ENCODE measurements around the gene CDH4. TPM values are rescaled to one million over a fixed set of nuclear protein-coding genes. Genes with fewer than 3 reads are reported as not detected.

Gene CDH4
- total RNA-seq, 1 donor from 2014 or later: under 0.01 TPM

DNA sequence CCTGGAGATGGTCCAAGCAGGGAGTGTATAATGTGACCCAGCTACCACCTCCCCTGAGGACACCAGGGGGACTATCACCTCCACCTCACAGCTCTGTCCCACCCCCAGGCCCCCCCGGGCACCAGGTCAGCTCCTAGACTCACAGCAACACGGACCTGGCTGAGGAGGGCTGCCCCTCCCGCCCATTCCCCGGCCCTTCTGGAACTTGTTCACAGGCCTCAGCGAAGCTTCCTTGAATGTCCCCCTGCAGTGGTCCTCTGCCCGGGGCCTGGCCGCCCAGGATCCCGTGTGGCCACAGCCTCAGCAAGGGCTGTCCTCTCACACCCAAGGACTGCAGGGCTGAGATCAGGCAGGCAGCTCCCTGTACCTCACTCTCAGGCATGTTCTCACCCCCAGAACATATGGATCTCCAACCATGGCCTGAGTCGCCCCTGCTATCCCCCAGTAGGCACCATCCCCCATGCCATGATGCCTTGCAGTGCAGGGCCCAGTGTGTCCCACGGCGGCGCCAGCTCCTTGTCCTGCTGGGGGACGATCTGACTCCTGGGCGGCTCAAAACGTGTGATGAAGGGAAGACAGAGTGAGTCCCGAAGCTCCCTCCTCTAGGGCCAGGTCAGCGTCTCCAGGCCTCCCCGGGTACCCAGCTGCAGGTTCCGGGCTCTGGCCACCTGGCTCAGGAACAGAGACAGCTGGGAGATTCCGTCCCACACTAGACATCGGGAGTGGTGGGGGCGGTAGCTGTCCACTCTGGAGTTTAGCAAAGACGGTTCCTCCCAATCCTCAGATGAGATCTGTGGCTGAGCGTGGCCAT, 655.2 kb downstream of the CDH4 start:
- DNase-seq (ENCODE audit: low read depth in 2 of 2): no peak

DNA sequence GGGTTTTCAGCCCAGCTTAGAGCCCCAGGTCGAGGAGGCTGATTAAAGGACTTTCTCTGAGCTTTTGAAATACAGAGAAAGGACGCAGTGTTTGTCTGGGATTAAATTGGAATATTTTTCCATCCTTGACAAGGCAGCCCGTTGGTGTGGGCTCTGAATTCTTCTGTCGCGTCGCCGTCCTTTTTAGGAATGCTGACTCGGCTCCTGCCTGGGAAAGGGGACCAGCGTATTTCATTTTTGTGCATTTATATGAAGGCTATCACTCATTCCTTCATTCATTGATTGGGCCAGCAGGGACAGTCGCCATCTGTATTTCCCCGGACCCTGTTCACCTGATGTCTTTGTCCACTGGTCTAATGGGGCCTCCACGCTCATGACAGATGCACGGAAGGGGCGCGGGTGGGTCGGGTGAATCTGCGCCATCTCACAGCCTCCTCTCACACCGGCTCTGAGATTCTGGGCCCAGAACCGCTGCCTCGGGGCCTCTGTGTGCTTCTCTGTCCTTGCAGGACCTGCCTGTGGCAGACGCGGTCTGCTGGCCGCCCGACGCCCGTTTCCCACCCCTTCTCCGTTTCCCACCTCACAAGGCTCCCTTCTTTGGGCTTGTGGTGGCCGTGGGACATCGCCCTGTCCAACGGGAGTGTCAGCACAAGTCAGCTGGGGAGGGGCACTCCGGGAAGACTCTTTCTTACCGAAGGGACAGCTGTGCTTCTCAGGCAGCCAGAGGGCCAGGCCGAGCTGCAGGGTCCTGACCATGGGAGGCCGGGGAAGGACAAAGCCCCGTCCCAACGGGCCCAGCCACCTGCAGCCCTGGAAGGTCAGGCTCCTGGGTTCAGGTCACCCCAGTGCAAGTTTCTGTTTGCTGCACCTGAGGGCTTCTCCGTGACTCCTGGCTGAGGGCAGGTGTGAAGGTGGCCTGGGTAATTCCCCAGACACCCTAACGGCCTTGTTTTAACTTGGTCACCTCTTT, 656.3 kb downstream of the CDH4 start:
- DNase-seq (ENCODE audit: low read depth in 2 of 2): no peak

DNA sequence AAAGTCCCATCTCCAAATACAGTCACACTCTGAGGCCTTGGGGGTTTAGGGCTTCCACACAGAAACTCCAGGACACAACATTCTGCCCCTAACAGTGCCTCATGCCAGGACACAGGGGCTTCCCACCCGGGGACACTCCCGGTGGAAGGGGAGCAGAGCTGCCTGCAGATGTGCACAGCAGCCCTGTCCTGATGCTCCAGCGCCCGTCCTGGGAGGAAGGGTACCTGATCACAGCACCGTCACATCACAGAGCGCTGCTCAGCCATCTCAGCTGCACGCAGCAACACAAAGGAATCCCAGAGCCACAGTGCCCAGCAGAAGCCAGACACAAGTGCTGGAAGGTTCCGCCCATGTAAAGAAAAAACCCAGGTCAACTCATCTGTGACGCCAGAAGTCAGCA, 657.0 kb downstream of the CDH4 start:
- no peak for DNase-seq (ENCODE audit: low read depth in 2 of 2)

DNA sequence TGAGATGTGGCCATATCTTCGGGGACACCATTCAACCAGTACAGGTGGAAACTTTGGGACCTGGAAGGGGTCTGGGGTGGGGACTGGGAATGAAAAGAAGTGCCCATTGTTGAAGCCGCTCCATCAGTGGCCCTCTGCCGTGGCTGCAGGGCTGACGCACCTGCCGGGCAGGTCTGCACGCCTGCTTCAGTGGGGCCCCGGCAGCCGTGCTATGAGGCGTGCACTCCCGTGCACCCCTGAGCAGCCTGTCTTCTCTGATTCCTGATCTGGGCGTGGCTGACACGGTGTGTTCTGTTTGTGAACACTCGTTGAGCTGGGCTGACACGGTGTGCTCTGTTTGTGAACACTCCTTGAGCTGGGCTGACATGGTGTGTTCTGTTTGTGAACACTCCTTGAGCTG, 657.8 kb downstream of the CDH4 start:
- no peak for DNase-seq (ENCODE audit: low read depth in 2 of 2)

DNA sequence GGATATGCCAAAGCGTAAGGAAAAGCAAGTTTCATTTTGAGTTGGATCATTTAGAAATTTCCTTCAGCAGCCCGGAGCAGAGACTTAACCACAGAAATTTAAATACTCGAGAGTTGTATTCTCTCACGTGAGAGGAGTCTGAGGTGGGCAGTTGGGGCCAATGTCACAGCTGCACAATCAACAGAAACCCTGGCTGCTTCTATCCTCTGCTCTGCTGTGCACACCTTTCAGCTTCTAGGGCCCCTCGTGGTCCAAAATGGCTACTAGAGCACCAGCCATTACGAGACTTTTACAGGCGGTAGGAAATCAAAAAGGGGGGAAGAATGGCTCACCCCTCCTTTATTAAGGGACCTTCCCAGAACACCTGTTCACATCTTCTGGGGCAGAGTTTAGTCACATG, 659.8 kb downstream of the CDH4 start:
- DNase-seq (ENCODE audit: low read depth in 2 of 2): no peak

DNA sequence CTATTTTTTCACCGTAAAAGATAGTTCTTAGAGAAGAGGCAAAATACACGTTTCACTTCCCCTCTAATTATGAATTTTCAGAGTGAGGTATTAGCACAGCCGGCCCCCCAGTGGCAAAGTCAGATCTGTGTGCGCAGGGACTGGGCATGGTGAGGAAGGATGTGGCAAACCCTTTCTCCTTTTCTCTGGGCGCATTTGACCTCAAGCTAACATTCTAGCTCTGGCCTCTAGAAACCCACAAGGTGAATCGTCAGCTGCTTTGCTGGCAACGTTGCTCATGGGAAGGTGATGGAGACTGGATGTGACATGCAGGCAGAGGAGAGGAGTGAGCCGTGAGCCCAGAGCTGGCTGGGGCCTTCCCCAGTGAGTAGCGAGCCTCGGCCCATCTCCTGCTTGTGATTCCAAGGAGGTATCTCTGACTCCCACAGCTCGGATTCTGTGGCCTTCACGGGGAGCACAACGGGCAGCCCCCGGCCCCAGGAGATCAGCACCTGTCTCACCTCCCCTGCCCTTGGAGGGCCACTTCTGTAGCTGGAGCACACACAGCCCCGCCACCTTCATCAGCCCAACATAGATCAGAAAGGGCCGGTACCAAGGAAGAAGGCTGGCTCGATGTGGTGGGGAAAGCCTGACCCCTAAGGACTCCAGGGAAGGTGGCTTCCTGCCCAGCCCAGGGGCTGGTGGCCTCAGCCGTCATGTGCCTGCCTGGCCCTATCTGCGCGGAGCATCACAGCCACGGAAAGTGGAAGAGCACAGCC, 660.8 kb downstream of the CDH4 start:
- no peak for DNase-seq (ENCODE audit: low read depth in 2 of 2)

DNA sequence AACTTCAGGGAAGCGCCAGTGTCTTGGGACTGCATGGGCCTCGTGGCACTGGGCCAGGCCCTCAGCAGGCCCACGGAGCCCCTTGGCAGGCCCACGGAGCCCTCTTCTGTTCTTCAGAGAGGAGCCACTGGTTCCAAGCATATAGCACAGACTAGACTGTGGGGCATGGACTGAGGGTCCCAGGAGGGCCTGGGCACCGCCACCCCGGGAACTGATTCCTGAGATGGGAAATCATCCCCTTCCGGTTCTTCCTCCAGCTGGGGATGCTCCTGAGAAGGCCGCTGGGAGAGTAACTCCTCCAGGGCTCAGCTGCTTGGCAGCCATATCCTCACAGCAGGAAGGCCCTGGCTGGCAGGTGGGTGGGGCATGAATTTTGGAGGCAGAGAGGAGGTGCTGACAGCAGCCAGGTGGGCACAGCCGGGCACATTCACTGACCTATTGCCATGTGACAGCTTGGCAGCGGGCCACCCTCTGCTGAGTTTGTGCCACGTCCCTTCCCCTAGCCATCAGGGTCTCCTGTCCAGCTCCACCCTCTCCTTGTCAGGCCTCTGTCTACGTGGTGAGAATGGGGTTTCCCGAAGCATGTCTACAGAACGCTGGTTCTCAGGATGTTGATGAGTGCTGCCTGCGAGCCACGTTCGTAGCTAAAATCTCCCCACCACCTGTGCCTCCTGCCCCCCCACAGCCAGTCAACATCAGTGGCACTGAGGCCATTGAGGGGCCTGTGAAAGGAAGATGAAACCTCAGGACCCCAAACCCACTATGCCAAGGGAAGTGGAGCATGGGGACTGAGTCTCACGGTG, 661.6 kb downstream of the CDH4 start:
- no peak for DNase-seq (ENCODE audit: low read depth in 2 of 2)

DNA sequence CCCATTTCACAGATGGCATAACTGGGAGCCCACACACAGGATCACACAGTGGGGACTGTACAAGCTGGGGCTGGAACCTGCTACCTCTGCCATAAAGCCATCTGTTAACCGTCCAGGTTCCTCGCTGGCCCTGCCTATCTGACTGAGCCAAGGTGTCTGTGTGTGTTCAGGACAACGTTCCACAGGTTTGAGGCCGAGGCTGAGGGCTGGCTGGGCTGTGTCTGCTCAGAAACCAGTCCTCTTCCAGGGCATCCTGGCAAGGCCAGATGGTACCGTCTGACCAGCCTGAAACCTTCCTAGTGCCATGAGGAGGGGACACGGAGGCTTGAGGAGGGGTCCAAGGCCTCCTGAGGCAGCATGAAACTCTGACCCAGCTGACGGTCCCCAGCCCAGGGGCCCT, 663.0 kb downstream of the CDH4 start:
- no peak for DNase-seq (ENCODE audit: low read depth in 2 of 2)

DNA sequence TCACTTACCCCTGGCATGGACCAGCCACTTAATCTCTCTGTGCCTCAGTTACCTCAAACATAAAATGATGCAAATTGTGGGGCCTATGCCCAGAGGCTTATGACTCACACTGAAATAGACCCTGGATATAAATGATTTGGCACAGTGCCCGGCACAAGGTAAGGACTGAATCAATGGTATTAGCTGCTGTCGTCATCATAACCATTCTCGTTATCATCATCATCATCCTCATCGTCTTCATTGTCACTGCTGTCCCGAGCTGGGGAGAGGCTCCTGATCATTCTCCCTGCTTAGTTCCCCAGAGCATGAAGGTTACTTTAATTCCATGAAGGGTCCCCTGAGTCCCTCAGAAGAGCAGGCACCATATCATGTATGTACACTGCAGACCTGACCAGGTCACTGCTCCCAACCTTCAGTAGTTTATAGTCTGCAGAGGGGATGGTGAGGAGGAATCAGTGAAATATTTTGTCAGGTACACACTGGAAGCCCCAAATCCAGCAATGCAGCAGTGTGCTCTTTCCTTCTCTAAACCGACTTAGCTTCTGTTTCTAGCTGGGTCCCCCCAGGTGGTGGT, 664.3 kb downstream of the CDH4 start:
- no peak for DNase-seq (ENCODE audit: low read depth in 2 of 2)

DNA sequence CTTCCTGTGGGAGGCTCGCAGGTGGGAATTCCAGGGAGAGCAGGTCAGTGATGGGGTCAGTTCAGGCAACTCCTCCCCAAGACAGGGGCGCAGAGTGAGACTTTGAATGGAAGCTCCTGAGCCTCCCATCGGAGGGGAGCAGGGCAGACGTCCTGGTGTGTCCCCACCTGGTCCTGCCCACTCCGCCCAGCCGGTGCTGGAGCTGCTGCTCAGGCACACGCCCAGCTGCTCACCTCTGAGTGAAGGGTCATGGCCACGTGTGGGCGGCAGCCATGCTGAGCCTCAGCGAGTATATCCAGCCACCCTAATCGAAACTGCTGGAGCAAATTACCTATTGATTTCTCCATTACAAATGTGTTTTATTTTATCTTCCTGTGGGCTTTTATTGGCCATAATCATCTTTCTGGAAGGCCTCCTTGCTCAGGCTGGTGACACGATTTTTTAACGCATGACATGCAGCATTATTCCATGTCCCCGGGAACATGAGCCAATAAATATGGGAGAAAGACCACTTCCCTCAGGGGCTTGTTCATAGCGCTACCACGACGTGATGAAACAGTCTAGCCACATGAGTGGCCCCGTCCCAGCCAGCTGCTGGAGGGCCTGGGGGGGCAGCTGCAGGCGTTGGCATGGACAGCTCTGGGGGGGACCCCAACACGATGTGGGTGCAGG, 665.5 kb downstream of the CDH4 start:
- DNase-seq (ENCODE audit: low read depth in 2 of 2): no peak

DNA sequence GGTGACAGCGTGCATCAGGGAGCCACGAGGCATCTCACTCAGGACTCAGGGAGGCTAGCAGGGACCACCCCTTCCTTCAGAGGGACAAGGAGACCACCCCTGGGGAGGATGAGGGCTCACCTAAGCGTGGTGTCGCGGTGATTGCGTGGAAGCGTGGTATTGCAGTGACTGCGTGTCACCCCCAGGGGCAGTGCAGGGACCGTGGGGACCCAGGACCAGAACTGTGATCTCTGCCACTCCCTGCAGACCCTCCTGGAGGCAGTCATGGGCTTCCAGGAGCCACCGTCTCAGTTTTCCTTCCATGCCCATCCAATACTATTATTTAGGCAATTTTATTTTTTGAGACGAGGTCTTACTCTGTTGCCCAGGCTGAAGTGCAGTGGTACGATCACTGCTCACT, 666.5 kb downstream of the CDH4 start:
- DNase-seq (ENCODE audit: low read depth in 2 of 2): no peak

DNA sequence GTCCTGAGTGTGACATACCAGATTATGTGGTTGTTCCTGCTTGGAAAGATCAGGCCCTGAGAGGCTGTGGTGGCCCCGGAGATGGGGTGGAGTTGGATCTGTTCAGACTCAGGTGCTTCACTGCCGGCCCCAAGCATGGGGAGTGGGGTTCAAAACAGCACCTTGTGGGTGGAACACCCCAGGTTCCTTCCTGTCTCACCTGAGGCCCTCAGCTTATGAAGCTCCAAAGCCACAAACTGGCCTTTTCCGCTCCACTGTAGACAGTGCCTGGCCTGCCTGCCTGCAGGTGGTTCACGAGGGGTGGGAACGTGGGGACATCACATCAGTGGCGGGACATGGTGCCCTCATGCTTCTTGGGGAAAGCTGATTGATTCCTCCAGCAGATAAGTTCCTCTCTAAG, 667.2 kb downstream of the CDH4 start:
- DNase-seq (ENCODE audit: low read depth in 2 of 2): no peak

DNA sequence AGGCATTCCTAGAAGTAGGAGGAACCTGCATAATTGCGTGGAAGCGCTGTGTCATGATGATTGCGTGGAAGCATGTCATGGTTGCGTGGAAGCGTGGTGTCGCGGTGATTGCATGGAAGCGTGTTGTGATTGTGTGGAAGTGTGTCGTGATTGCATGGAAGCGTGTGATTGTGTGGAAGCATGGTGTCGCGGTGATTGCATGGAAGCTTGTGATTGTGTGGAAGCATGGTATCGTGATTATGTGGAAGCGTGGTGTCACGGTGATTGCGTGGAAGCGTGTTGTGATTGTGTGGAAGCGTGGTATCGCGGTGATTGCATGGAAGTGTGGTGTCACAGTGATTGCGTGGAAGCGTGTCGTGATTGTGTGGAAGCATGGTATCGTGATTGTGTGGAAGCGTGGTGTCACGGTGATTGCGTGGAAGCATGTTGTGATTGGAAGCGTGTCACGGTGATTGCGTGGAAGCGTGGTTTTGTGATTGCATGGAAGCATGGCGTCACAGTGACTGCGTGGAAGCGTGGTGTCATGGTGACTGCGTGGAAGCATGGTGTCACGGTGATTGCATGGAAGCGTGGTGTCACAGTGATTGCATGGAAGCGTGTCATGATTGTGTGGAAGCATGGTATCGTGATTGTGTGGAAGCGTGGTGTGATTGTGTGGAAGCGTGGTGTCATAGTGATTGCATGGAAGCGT, 667.8 kb downstream of the CDH4 start:
- no peak for DNase-seq (ENCODE audit: low read depth in 2 of 2)

DNA sequence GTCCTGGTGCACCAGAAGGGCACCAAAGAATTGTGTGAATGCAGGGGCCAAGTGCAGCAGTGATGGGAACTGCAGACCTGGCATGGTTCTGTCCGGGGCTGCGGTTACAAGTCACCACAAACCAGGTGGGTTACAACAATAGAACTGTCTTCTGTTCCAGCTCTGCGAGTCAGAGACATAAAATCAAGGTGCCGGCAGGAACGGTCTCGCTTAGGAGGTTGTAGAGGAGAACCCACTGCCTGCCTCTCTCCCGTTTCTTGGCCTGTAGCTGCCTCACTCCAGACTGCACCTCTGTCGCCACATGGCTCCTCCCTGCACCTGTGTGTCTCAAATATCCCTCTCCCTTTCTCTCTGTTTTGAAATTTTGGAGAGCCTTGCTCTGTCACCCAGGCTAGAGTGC, 670.4 kb downstream of the CDH4 start:
- no peak for DNase-seq (ENCODE audit: low read depth in 2 of 2)

DNA sequence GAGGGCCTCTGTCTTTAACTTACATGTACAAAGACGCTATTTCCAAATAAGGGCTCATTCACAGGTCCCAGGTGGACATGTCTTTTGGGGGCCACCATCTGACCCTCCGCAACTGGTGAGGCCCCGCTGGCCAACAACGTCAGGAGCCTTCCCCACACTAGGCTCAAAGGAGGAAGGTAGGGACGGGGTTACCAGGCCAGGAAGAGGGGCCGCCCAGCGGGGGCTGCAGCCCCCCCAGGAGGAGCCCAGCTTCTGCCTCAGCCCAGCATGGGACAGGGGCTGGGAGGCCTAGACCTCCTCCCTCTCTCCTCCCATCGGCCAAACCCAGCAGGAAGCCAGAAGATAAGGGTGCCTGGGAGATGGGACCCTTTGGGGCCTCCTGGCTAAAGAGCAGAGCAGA, 670.9 kb downstream of the CDH4 start:
- no peak for DNase-seq (ENCODE audit: low read depth in 2 of 2)

DNA sequence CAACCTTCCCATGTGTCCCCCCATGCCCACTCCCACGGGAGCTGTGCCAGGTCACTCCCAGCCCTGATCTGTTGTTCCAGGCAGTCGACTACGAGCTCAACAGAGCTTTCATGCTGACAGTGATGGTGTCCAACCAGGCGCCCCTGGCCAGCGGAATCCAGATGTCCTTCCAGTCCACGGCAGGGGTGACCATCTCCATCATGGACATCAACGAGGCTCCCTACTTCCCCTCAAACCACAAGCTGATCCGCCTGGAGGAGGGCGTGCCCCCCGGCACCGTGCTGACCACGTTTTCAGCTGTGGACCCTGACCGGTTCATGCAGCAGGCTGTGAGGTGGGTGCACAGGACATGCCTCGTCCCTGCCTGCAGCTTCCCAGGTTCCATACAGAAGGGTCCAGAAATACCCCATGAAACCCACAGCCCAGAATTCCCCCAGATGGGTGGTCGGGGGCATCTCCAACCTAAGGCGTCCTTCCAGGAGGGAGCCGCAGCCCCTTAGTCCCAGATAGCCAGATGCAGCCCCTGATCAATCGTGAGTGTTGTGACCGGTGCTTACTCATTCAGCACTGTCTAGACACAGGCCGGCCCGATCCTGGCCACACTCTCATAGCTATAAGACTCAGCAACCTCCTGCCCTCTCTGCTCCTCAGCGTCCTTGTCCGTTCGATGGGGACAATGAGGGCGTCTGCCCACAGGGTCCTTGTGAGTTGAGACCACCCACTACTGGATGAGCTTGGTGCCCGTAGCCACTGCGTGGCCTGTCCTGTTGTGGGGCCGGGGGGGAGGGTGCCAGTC, 671.5 kb downstream of the CDH4 start:
- DNase-seq (ENCODE audit: low read depth in 2 of 2): no peak

DNA sequence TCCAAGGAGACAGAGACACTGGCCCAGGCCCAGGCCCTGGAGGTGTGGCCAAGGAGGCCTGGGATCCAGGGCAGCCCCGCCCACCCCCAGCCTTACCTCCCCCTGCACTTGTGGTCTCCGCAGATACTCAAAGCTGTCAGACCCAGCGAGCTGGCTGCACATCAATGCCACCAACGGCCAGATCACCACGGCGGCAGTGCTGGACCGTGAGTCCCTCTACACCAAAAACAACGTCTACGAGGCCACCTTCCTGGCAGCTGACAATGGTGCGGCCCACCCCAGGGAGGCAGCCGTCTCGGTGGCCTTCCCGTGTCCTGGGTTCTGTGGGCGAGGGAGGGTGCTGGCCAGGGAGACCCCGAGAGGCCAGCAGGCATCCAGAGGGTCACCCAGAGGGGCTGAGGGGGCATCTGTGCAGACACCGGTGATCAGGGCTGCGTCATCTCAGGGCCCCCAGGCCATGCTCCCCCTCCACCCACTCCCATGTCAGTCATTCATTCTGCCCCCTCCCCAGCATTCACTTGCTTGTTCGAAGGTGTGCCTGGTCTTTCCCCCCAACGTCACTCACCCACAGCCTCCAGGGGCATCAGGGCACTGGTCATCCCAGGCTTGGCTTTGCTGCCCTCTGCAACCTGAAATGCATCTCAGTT, 672.3 kb downstream of the CDH4 start:
- DNase-seq (ENCODE audit: low read depth in 2 of 2): no peak

DNA sequence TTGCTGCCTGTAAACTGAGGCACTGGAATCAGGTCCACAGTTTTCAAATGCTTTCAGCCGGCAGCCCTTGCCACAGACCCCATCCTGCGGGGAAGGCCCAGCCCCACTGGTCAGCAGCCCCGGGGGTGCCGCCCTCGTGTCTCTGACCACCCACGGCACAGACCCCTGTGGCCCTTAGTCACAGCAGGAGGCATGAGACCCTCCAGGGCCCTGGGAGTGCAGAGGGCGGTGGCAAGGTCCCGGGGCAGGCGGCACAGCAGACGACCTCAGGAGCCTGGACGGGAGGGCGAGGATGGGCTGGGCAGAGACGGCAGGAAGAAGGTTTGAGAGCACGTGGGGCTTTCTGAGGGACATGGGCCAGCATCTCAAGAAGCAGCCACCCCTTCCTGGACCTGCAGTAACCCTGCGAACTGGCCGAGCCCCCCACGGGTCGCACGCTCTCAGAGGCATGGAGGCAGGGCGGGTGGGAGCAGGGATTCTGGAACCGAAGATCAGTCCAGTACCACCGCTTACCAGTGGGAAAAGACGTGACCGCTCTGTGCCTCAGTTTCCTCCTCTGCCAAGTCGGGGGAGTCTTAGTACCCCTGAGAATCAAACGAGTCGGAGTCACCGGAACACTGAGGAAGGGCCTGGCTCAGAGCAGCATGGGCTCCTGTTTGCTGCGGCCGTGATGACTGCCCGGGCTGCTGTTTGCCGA, 672.9 kb downstream of the CDH4 start:
- DNase-seq (ENCODE audit: low read depth in 2 of 2): no peak
